HG03558 (cell line): ENCODE data around the gene STRC.
"Not testable (repeated sequence)": the region's sequence is repeated elsewhere in the genome, so short reads cannot be mapped to it uniquely, and the experiment has no call there.

Source experiments
- ATAC-seq: cut with Tn5 transposase; IDR thresholded peaks from one replicate; pipeline ENCODE4 v1.9.1; 2021; ENCODE audit warnings: moderate number of reproducible peaks; ENCODE audit not compliant: unreplicated experiment; ENCODE audit errors: extremely low read depth

STRC gene

GRCh38 chr15:43618700-43619099 is at the start of gene STRC:
Gene STRC (minus strand): TSS chr15:43618800. CDS start chr15:43618722, 78 bp downstream.
- ATAC-seq: not testable (repeated sequence)

GRCh38 chr15:43666177-43666576 is 47.6 kb upstream of the STRC start:
- not testable (repeated sequence) for ATAC-seq

- not testable (repeated sequence) for ATAC-seq
These were observed 44.7 kb upstream of the STRC start for GRCh38 chr15:43663333-43663732.

GRCh38 chr15:43662293-43662692 is 43.7 kb upstream of the STRC start:
- ATAC-seq: not testable (repeated sequence)

GRCh38 chr15:43659727-43660126 is 41.1 kb upstream of the STRC start:
- not testable (repeated sequence) for ATAC-seq

- not testable (repeated sequence) for ATAC-seq
These were observed 30.9 kb upstream of the STRC start for GRCh38 chr15:43649430-43649926.

GRCh38 chr15:43648649-43649429 is 30.2 kb upstream of the STRC start, which contains the start of gene CATSPER2:
Gene CATSPER2 (minus strand): TSS chr15:43648844. CDS start chr15:43648061, 783 bp downstream.
- no peak for ATAC-seq

GRCh38 chr15:43638464-43639204 is 20.0 kb upstream of the STRC start:
- not testable (repeated sequence) for ATAC-seq

GRCh38 chr15:43626937-43627336 is 8.3 kb upstream of the STRC start:
- not testable (repeated sequence) for ATAC-seq

GRCh38 chr15:43625106-43625505 is 6.5 kb upstream of the STRC start:
- no peak for ATAC-seq

- ATAC-seq: not testable (repeated sequence)
These were observed 3.6 kb upstream of the STRC start for GRCh38 chr15:43622068-43622799.

GRCh38 chr15:43617750-43618149 is 850 bp downstream of the STRC start:
- ATAC-seq: not testable (repeated sequence)

GRCh38 chr15:43602233-43602632 is 16.4 kb downstream of the STRC start:
- ATAC-seq: not testable (repeated sequence)

- ATAC-seq: not testable (repeated sequence)
These were observed 18.4 kb downstream of the STRC start for GRCh38 chr15:43600200-43600599.

- not testable (repeated sequence) for ATAC-seq
These were observed 19.5 kb downstream of the STRC start for GRCh38 chr15:43599131-43599530.

GRCh38 chr15:43593328-43594190 is 25.0 kb downstream of the STRC start, which contains the start of gene CKMT1B:
Gene CKMT1B (plus strand): TSS chr15:43594027. CDS start chr15:43594219, 192 bp downstream.
- not testable (repeated sequence) for ATAC-seq

GRCh38 chr15:43592841-43593240 is 25.8 kb downstream of the STRC start:
- not testable (repeated sequence) for ATAC-seq

GRCh38 chr15:43589778-43590466 is 28.7 kb downstream of the STRC start, which contains the start of gene PPIP5K1:
Gene PPIP5K1 (minus strand): TSS chr15:43590208. CDS start chr15:43584504, 5,704 bp downstream.
- peak; percentile 67 for ATAC-seq
